ENCODE data around the gene USP2. TPM values are rescaled to one million over a fixed set of nuclear protein-coding genes. Genes with fewer than 3 reads are reported as not detected.

The USP2 gene
- total RNA-seq, 1 donor from 2014 or later, result 0.24 TPM

- Mint-ChIP-seq H3K36me3 (ENCODE audit: low read depth) (no peaks in the 10 kb centered on the region), H3K4me1 (peaks cover 34% of the 10 kb centered on the region), H3K27me3 (peaks cover 15% of the 10 kb centered on the region), H3K27ac (no peak overlapping the region), H3K9me3 (no peaks in the 10 kb centered on the region), H3K4me3 (no peak overlapping the region)
- ATAC-seq (ENCODE audit: low read depth), result no peak
- POLR2A ChIA-PET, result interaction anchor here (1.5 to 2.6 kb wide), 3 partner anchors 12 to 228 kb away, joined by 3 to 10 read pairs (median 6); partner anchors contain the start of gene RNF26
- DNase-seq, result no peak
- intact Hi-C loops (cut with micrococcal nuclease), result loop anchor here (2.0 kb wide), 2 partner anchors 178 to 256 kb away; partner anchors contain the start of gene VPS11
- no peak for TF ChIP-seq CTCF (IDR thresholded peaks at IDR 0.05)
- CTCF ChIA-PET, result interaction anchor here (1.5 to 4.6 kb wide), 6 partner anchors 13 to 172 kb away, joined by 3 to 38 read pairs (median 8); partner anchors contain the start of gene RNF26
Measured at GRCh38 chr11:119322360-119322739, 59.1 kb downstream of the USP2 start.

DNA sequence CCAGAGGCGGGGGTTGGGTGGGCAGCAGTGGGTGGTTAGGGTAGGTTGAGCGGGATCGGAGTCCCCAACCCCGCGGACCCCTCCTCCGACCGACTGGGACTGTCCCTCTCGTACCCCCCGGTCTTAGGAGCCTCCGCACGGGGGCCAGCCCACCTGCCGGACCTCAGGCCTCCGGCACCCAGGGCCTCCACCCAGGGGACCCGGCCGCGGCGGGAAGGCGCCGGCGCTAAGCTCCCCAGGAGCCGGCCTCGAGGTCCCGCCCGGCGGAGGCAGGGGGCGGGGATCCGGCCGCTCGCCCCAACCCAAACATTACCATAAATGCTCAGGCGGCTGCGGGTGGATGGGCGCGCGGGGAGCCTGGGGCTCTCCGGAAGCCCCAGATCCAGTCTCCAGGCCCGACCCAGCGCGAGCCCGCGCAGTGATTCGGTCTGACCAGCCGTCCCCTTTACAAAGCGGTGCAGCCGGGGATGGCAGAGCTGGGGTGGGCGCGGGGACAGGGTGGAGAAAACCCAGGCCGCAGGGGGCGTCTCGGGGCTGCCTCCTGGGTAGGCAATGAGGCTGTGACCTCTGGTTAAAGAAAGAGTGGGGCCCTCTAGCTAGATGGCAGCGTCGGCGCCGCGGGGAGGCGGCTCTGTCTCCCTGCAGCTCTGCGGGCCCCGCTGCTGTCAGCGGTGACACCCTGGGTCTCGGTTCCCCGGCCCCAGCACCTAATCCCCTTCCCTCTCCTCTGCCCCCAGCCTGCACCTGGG is 60.5 kb downstream of the USP2 start:
- Mint-ChIP-seq H3K4me3 (peak overlapping the region; percentile 85), H3K36me3 (ENCODE audit: low read depth) (no peaks in the 10 kb centered on the region), H3K4me1 (peaks cover 39% of the 10 kb centered on the region), H3K27ac (no peak overlapping the region), H3K27me3 (peaks cover 16% of the 10 kb centered on the region), H3K9me3 (no peaks in the 10 kb centered on the region)
- POLR2A ChIA-PET, result interaction anchor here (0.6 to 2.6 kb wide), 8 partner anchors 13 to 749 kb away, joined by 3 to 10 read pairs (median 3); partner anchors contain the start of genes C2CD2L and RNF26
- peak; percentile 47 for DNase-seq
- TF ChIP-seq CTCF (IDR thresholded peaks at IDR 0.05), result no peak
- peak; percentile 68 for ATAC-seq (ENCODE audit: low read depth)
- CTCF ChIA-PET, result interaction anchor here (1.0 to 4.6 kb wide), 7 partner anchors 10 to 171 kb away, joined by 3 to 38 read pairs (median 4); no protein-coding TSS in a partner anchor
- intact Hi-C loops (cut with micrococcal nuclease), result no loop called here

- intact Hi-C loops (cut with micrococcal nuclease), result no loop called here
- ChIA-PET POLR2A (interaction anchor here (0.6 to 1.9 kb wide), 4 partner anchors 14 to 748 kb away, joined by 3 to 10 read pairs (median 4); partner anchors contain the start of genes C2CD2L and RNF26), CTCF (interaction anchor here (2.0 to 4.6 kb wide), 2 partner anchors 18 to 113 kb away, joined by 4 to 38 read pairs; no protein-coding TSS in a partner anchor)
- H3K27ac Mint-ChIP-seq, result no peak overlapping the region
- no peaks in the 10 kb centered on the region for H3K9me3 Mint-ChIP-seq
- ATAC-seq (ENCODE audit: low read depth) (no peak), DNase-seq (no peak)
- peaks cover 46% of the 10 kb centered on the region for H3K4me1 Mint-ChIP-seq
- no peak for TF ChIP-seq CTCF (IDR thresholded peaks at IDR 0.05)
- H3K27me3 Mint-ChIP-seq, result peaks cover 16% of the 10 kb centered on the region
- no peaks in the 10 kb centered on the region for H3K36me3 Mint-ChIP-seq (ENCODE audit: low read depth)
- H3K4me3 Mint-ChIP-seq, result peak overlapping the region; percentile 50
Measured at GRCh38 chr11:119320240-119320775, 61.2 kb downstream of the USP2 start.

- no peak for TF ChIP-seq CTCF (IDR thresholded peaks at IDR 0.05)
- H3K27me3 Mint-ChIP-seq, result peaks cover 17% of the 10 kb centered on the region
- no peaks in the 10 kb centered on the region for H3K36me3 Mint-ChIP-seq (ENCODE audit: low read depth)
- no peak for DNase-seq
- ChIA-PET POLR2A (no interaction called here), CTCF (interaction anchor here (4.6 kb wide), 1 partner anchor 18 kb away, joined by 38 read pairs; no protein-coding TSS in a partner anchor)
- H3K4me1 Mint-ChIP-seq, result peaks cover 50% of the 10 kb centered on the region
- ATAC-seq (ENCODE audit: low read depth), result no peak
- peak overlapping the region; percentile 35 for H3K27ac Mint-ChIP-seq
- peak overlapping the region; percentile 75 for H3K4me3 Mint-ChIP-seq
- H3K9me3 Mint-ChIP-seq, result no peaks in the 10 kb centered on the region
- intact Hi-C loops (cut with micrococcal nuclease), result loop anchor here (5.0 kb wide), 1 partner anchor 322 kb away; the partner anchor contains the start of gene CENATAC
Measured at GRCh38 chr11:119319700-119320239, 61.7 kb downstream of the USP2 start.

All from activated B cell treated with CpG ODN at 0.5 μM for 24 hours (primary cell).